WTC11 (cell line): Measurements from ENCODE around the gene PLXDC1. TPM values are rescaled to one million over a fixed set of nuclear protein-coding genes. Genes with fewer than 3 reads are reported as not detected.

Experiments
- ATAC-seq: fragments of 200-7000 bp; cut with Tn5 transposase; 2 replicates; pipeline ENCODE4 v1.10.0; 2021; ENCODE audit warnings: mild to moderate bottlenecking, moderate library complexity
- CTCF ChIA-PET: fragments of 300-600 bp; sonication (Branson Sonifier 250); formaldehyde crosslinking; loops from one replicate; lab custom pipeline; 2021; ENCODE audit warnings: antibody characterized with exemption; lab: Charles Lee
- POLR2A ChIA-PET: fragments of 350-600 bp; sonication (Branson Sonifier 250); formaldehyde crosslinking; loops from one replicate; lab custom pipeline; 2021; ENCODE audit warnings: antibody characterized with exemption; lab: Charles Lee
- DNase-seq: peaks from one replicate; pipeline ENCODE4 v3.0.0; 2021; ENCODE audit warnings: low spot score
- H3K27ac Mint-ChIP-seq: 2 replicates; pipeline ENCODE4 v1.8.0; 2021; ENCODE audit warnings: mixed read lengths
- H3K27me3 Mint-ChIP-seq: 2 replicates; pipeline ENCODE4 v1.8.0; 2021; ENCODE audit warnings: low read depth, mild to moderate bottlenecking, moderate library complexity, mixed read lengths
- H3K36me3 Mint-ChIP-seq: 2 replicates; pipeline ENCODE4 v1.8.0; 2021; ENCODE audit warnings: mixed read lengths
- H3K4me1 Mint-ChIP-seq: 2 replicates; pipeline ENCODE4 v1.8.0; 2022; ENCODE audit warnings: mixed read lengths
- H3K4me3 Mint-ChIP-seq: 2 replicates; pipeline ENCODE4 v1.8.0; 2021; ENCODE audit warnings: mild to moderate bottlenecking, moderate library complexity, mixed read lengths
- H3K9me3 Mint-ChIP-seq: 2 replicates; pipeline ENCODE4 v1.8.0; 2021; ENCODE audit warnings: mixed read lengths
- ATF3 ChIP-seq: sonication (generic); formaldehyde crosslinking; conservative IDR thresholded peaks from 2 replicates; pipeline ENCODE4 v1.8.1; 2022; ENCODE audit warnings: mild to moderate bottlenecking, missing genetic modification reagents
- FOXJ3 ChIP-seq: sonication (generic); formaldehyde crosslinking; IDR thresholded peaks from 2 replicates; pipeline ENCODE4 v1.9.0; 2021; ENCODE audit warnings: missing genetic modification reagents, mild to moderate bottlenecking, borderline replicate concordance
- GTF2I ChIP-seq: fragments of 250-450 bp; sonication (Bioruptor Pico); conservative IDR thresholded peaks from 2 replicates; pipeline ENCODE4 v1.4.0; 2021; ENCODE audit warnings: mild to moderate bottlenecking
- MYBL2 ChIP-seq: sonication (generic); formaldehyde crosslinking; IDR thresholded peaks from 2 replicates; pipeline ENCODE4 v1.8.1; 2023; ENCODE audit warnings: mild to moderate bottlenecking, moderate library complexity, missing genetic modification reagents
- OVOL2 ChIP-seq: fragments of 250-450 bp; sonication (Bioruptor Pico); IDR thresholded peaks from 2 replicates; pipeline ENCODE4 v1.9.0; 2021; ENCODE audit warnings: mild to moderate bottlenecking, borderline replicate concordance
- ZMAT4 ChIP-seq: fragments of 250-450 bp; sonication (Bioruptor Pico); IDR thresholded peaks from 2 replicates; pipeline ENCODE4 v1.9.0; 2021; ENCODE audit warnings: mild to moderate bottlenecking
- ZNF121 ChIP-seq: sonication (generic); formaldehyde crosslinking; IDR thresholded peaks from 2 replicates; pipeline ENCODE4 v1.8.0; 2023; ENCODE audit warnings: missing genetic modification reagents
- ZNF219 ChIP-seq: sonication (generic); formaldehyde crosslinking; IDR thresholded peaks from 2 replicates; pipeline ENCODE4 v1.8.0; 2023; ENCODE audit warnings: missing genetic modification reagents, mild to moderate bottlenecking, borderline replicate concordance
- total RNA-seq: library from RNA; stranded (reverse); gene quantifications from 3 replicates; pipeline ENCODE4 v1.2.3, GENCODE V29; 2021
- TF ChIP-seq, protein P1 (sequence below): sonication (generic); formaldehyde crosslinking; IDR thresholded peaks from 2 replicates; pipeline ENCODE4 v1.8.0; 2022; ENCODE audit warnings: missing genetic modification reagents
- TF ChIP-seq, protein P2 (sequence below): sonication (generic); formaldehyde crosslinking; IDR thresholded peaks from 2 replicates; pipeline ENCODE4 v1.8.1; 2022; ENCODE audit warnings: missing genetic modification reagents, borderline replicate concordance
- TF ChIP-seq, protein P3 (sequence below): fragments of 250-450 bp; sonication (Bioruptor Pico); conservative IDR thresholded peaks from 2 replicates; pipeline ENCODE4 v1.9.0; 2021; ENCODE audit warnings: mild to moderate bottlenecking
- TF ChIP-seq, protein P4 (sequence below): sonication (generic); formaldehyde crosslinking; IDR thresholded peaks from 2 replicates; pipeline ENCODE4 v1.8.1; 2022; ENCODE audit warnings: low read depth, mild to moderate bottlenecking, moderate library complexity, missing genetic modification reagents, borderline replicate concordance

Gene PLXDC1
- total RNA-seq, 1 experiment from 2014 or later: 5.4 TPM

GRCh38 chr17:39161962-39162361, 10.5 kb upstream of the PLXDC1 start (continued):
- TF ChIP-seq, protein P1, sequence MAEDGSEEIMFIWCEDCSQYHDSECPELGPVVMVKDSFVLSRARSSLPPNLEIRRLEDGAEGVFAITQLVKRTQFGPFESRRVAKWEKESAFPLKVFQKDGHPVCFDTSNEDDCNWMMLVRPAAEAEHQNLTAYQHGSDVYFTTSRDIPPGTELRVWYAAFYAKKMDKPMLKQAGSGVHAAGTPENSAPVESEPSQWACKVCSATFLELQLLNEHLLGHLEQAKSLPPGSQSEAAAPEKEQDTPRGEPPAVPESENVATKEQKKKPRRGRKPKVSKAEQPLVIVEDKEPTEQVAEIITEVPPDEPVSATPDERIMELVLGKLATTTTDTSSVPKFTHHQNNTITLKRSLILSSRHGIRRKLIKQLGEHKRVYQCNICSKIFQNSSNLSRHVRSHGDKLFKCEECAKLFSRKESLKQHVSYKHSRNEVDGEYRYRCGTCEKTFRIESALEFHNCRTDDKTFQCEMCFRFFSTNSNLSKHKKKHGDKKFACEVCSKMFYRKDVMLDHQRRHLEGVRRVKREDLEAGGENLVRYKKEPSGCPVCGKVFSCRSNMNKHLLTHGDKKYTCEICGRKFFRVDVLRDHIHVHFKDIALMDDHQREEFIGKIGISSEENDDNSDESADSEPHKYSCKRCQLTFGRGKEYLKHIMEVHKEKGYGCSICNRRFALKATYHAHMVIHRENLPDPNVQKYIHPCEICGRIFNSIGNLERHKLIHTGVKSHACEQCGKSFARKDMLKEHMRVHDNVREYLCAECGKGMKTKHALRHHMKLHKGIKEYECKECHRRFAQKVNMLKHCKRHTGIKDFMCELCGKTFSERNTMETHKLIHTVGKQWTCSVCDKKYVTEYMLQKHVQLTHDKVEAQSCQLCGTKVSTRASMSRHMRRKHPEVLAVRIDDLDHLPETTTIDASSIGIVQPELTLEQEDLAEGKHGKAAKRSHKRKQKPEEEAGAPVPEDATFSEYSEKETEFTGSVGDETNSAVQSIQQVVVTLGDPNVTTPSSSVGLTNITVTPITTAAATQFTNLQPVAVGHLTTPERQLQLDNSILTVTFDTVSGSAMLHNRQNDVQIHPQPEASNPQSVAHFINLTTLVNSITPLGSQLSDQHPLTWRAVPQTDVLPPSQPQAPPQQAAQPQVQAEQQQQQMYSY (CRISPR knock-in tag): no peak
- no peak for TF ChIP-seq FOXJ3 (CRISPR knock-in tag)
- TF ChIP-seq, all 79 proteins: peak for 0

GRCh38 chr17:39158623-39159022, 7.2 kb upstream of the PLXDC1 start:
- TF ChIP-seq, protein P2, sequence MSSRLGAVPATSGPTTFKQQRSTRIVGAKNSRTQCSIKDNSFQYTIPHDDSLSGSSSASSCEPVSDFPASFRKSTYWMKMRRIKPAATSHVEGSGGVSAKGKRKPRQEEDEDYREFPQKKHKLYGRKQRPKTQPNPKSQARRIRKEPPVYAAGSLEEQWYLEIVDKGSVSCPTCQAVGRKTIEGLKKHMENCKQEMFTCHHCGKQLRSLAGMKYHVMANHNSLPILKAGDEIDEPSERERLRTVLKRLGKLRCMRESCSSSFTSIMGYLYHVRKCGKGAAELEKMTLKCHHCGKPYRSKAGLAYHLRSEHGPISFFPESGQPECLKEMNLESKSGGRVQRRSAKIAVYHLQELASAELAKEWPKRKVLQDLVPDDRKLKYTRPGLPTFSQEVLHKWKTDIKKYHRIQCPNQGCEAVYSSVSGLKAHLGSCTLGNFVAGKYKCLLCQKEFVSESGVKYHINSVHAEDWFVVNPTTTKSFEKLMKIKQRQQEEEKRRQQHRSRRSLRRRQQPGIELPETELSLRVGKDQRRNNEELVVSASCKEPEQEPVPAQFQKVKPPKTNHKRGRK (CRISPR knock-in tag): no peak
- TF ChIP-seq FOXJ3 (CRISPR knock-in tag) (no peak), MYBL2 (no peak), ZMAT4 (CRISPR knock-in tag) (no peak), ATF3 (no peak), ZNF121 (CRISPR knock-in tag) (peak; percentile 77), ZNF219 (no peak)
- TF ChIP-seq, protein P3, sequence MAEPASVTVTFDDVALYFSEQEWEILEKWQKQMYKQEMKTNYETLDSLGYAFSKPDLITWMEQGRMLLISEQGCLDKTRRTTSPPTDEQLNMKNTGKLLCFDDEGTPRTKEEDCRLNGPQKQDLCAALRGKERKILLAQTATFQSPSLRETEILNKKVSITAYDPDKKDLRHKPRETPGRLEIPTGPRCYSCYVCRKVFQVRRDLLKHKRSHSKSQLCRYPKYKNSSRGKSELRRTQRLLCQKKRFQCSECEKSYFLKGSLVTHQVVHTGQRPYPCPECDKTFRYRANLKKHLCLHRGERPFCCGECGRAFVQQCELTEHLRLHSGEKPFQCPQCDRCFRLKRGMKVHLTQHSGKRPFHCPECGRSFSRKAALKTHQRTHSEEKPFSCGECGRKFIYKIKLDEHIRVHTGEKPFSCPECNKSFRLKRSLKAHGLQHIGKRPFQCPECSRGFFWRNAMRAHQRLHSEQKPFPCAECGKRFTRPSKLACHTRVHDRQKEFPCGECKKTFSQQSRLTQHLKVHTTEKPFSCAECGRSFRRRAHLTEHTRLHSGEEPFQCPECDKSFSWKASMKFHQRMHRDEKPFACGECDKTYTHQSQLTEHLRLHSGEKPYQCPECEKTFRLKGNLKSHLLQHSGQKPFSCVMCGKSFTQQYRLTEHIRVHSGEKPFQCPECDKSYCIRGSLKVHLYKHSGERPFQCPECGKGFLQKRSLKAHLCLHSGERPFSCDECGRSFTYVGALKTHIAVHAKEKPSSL (CRISPR knock-in tag): no peak
- H3K27me3 Mint-ChIP-seq: peaks cover 8% of the 10 kb centered on the region
- CTCF ChIA-PET: interaction anchor here (0.7 to 1.8 kb wide), 4 partner anchors 16 to 191 kb away, joined by 3 to 12 read pairs (median 4); partner anchors contain the start of gene FBXO47
- no peak overlapping the region for H3K27ac Mint-ChIP-seq
- H3K4me1 Mint-ChIP-seq: peaks cover 9% of the 10 kb centered on the region
- 0 out of 2 replicates have a peak, but pooled peaks cover 2% of the 10 kb centered on the region for H3K36me3 Mint-ChIP-seq
- H3K9me3 Mint-ChIP-seq: no peaks in the 10 kb centered on the region
- ATAC-seq (no peak), DNase-seq (no peak)
- POLR2A ChIA-PET: interaction anchor here (0.7 kb wide), 1 partner anchor 1199 kb away, joined by 4 read pairs; no protein-coding TSS in a partner anchor
- no peak overlapping the region for H3K4me3 Mint-ChIP-seq

DNA sequence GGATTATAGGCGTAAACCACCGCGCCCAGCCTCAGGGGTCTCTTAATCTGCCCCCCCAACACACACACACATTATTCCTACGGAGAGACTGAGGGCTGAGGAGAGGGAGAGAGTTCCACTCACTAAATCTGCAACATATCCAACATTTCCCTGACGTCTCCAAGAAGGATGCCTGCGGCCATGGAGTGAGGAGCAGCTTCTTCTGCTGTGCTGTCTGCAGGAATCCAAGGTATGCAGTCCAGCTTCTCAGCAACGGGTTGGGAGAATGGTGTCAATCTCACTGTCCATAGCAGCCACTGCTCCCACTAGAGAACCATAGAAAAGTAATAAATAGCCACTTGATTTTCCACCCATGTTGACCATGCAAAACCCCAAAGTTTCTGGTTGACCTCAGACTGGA, 5.1 kb upstream of the PLXDC1 start:
- H3K27ac Mint-ChIP-seq: no peak overlapping the region
- H3K4me3 Mint-ChIP-seq: no peak overlapping the region
- TF ChIP-seq FOXJ3 (CRISPR knock-in tag): no peak
- no peak for TF ChIP-seq GTF2I (CRISPR knock-in tag)
- TF ChIP-seq OVOL2 (CRISPR knock-in tag): no peak
- TF ChIP-seq, protein P4, sequence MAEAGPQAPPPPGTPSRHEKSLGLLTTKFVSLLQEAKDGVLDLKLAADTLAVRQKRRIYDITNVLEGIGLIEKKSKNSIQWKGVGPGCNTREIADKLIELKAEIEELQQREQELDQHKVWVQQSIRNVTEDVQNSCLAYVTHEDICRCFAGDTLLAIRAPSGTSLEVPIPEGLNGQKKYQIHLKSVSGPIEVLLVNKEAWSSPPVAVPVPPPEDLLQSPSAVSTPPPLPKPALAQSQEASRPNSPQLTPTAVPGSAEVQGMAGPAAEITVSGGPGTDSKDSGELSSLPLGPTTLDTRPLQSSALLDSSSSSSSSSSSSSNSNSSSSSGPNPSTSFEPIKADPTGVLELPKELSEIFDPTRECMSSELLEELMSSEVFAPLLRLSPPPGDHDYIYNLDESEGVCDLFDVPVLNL (CRISPR knock-in tag): no peak
- DNase-seq (no peak), ATAC-seq (no peak)
- peaks cover 19% of the 10 kb centered on the region for H3K27me3 Mint-ChIP-seq
- peaks cover 17% of the 10 kb centered on the region for H3K4me1 Mint-ChIP-seq
- no peaks in the 10 kb centered on the region for H3K9me3 Mint-ChIP-seq
- ChIA-PET CTCF (interaction anchor here (1.0 to 6.8 kb wide), 6 partner anchors 9 to 173 kb away, joined by 3 to 130 read pairs (median 5); partner anchors contain the start of gene ARL5C), POLR2A (no interaction called here)
- H3K36me3 Mint-ChIP-seq: 0 out of 2 replicates have a peak, but pooled peaks cover 2% of the 10 kb centered on the region
